Germinal center (tissue), 1 donor: ENCODE data around the gene LPCAT4.
"Not testable (repeated sequence)": the region's sequence is repeated elsewhere in the genome, so short reads cannot be mapped to it uniquely, and the experiment has no call there.

Experiments used
- DNase-seq: peaks from one replicate; pipeline ENCODE4 v3.0.0; 2012; ENCODE audit warnings: mixed read lengths, low spot score

LPCAT4 gene

GRCh38 chr15:34362047-34362773, 4.8 kb downstream of the LPCAT4 start:
- DNase-seq, result no peak

DNA sequence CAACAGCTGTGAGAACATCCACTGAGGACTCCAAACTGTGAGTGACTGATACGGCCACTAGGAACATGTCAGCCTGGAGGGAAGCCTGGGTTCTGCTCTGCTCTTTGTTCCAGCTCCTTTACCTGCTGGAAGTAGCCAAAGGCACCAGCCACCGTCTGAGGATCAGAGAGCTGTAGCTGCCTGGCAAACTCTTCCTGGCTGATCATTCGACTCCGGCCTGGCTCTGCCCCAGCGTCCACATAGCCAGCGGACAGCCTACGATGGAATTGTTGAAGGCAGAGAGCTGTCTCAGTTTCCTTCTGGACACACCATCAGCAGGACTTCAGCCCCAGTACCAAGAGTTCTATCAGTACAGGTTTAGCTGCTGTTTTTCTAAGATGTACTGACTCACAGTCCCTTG, 5.7 kb downstream of the LPCAT4 start:
- DNase-seq, result no peak

DNA sequence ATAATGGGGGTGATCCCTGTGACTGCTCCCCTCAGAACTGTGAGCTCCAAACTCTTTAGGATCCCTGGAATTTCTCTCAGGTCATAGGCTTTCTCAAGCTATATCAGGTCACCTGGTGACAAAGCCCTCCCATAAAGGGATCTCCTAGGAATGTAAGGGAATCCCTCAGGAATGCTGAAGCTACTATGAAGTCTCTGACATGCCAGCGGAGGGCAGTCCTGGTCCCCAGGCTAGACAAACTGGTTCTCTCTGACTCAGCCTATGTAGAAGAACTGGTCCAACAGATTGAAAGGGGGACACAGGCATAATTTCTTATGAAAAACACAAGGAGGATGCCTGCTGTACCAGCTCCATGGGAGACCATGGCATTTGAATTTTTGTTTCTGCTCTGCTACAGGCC, 6.7 kb downstream of the LPCAT4 start:
- no peak for DNase-seq

- no peak for DNase-seq
Observed at GRCh38 chr15:34359416-34359815, 7.6 kb downstream of the LPCAT4 start.

DNA sequence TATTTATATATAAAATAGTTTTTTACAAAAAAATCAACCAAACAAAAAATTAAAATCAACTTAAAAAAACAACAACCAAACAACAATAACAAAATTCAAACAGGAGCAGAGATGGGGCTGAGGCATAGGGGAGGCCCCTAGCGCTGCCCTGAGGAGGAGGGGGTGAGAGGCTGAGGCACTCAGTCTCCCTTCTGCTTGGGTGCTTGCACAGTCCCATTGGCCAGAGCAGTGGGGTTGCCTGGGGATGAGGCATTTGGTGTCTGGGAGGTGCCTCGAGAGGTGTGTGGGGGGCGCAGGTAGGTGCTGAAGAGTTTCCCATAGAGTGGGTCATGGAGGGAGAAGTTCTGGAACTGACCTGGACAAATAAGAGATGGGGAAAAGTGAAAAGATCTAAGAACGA, 8.0 kb downstream of the LPCAT4 start:
- DNase-seq, result no peak

DNA sequence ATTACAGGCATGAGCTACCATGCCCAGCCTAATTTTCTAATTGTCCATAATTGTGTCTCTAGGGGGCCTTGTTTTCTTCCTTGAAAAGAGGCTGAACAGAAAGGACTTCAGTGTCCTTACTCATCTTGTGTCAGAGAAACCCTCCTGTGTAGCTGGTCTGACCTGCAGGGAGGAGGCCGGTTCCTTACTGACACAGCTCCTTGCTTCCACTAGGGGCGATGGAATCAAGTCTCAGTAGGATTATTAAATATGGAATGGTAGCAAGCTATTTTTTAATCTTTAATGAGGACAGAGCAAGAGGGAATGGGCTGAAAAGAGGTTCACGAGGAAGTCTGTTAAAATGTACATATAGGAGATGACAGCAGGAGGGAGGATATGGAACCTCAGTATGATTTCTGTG, 8.6 kb downstream of the LPCAT4 start:
- DNase-seq, result no peak

- no peak for DNase-seq
Observed at GRCh38 chr15:34357653-34358052, 9.3 kb downstream of the LPCAT4 start.

- no peak for DNase-seq
Observed at GRCh38 chr15:34355241-34355640, 11.8 kb downstream of the LPCAT4 start.

DNA sequence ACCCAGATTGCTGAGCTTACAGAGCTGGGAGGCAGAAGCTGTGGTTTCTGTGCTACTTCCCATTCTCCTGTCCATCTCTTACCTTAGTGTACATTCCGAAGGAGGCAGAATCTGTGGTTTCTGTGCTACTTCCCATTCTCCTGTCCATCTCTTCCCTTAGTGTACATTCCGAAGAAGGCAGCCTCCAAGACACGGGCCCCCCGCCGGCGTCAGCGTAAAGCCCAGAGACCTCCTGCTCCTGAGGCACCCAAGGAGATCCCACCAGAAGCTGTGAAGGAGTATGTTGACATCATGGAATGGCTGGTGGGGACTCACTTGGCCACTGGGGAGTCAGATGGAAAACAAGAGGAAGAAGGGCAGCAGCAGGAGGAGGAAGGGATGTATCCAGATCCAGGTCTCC, 12.7 kb downstream of the LPCAT4 start:
- DNase-seq, result no peak

GRCh38 chr15:34353627-34354026, 13.4 kb downstream of the LPCAT4 start:
- no peak for DNase-seq

DNA sequence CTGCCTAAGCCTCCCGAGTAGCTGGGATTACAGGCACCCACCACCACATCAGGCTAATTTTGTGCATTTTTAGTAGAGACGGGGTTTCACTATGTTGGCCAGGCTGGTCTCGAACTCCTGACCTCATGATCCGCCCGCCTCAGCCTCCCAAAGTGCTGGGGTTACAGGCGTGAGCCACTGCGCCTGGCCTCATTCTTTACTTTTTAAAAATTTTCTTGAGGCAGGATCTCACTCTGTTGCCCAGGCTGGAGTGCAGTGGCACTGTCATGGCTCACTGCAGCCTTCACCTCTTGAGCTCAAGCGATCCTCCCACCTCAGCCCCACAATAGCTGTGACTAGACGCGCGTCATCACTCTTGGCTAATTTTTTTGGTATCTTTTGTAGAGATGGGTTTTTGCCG, 14.0 kb downstream of the LPCAT4 start:
- not testable (repeated sequence) for DNase-seq

GRCh38 chr15:34349769-34350168, 17.2 kb downstream of the LPCAT4 start:
- DNase-seq, result no peak

DNA sequence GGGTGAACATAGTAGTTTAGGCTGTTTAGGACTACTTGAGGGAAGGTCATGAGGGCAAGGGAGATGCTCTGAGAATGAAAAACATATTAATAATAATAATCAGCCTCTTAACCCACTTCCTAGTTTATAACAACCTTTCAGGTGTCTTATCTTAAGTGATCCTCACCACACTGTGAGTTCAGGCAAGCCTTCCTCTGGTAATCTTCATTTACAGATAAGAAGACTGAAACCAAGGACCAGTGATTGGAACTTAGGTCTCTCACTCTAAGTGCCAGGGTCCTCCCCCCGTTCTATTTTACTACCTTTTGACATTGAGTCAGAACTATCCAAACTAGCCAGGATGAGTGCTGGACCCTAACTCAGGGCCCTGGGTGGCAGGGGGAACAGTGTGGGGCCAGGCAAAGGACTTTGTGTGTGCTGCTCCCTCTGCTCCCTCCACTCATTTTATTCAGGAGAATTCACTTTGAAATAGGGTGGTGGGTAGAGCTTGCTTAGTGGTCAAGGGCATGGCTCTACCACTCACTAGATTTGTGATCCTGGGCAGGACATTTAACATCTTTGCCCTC, 18.2 kb downstream of the LPCAT4 start:
- DNase-seq, result no peak

- no peak for DNase-seq
Observed at GRCh38 chr15:34347951-34348638, 18.9 kb downstream of the LPCAT4 start.

DNA sequence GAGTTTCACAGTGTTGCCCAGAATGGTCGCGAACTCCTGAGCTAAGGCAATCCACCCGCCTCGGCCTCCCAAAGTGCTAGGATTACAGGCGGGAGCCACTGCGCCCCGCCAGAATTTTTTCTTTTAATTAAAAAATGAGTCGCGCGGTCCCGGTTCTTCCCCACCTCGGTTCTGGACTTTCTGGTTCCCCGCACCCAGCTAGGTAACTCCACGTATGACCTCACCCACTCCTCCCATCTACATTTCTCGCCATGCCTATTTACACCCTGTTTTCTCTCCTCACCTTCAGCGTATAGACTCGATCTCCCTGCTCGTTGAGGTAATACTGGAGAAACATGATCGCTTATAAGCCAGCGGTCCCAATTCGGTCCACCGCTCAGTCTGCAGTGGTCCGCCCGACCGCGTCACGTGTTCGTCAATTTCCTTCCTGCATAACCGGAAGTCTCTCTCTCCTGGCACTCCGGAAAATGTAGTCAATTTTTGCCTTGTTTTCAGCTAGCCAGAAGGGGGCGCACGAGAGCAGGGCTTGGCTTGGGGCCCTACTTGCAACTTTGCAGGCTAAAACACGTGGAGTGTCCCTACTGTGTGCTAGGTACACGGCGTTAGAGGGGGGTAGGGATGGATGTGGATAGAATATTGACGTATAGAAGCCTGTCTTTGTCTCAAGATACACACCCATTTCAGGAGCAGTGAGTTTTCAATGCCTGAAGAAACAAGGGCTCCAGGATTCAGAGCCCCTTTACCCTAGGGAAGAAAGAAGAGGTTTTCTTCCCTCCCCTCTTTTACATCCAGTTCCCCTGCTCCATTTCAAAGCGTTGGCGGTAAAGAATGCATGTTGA, 24.0 kb downstream of the LPCAT4 start, which contains the start of the genes NOP10 and NUTM1:
Gene NOP10, minus strand, starts transcription at position 400 of the 839 bp plus-strand sequence. Its CDS starts 63 bp downstream, at position 337.
Gene NUTM1, plus strand, starts transcription at position 579 of the 839 bp plus-strand sequence. CDS start 382 bp downstream, outside the sequence.
- DNase-seq, result peak; percentile 80

DNA sequence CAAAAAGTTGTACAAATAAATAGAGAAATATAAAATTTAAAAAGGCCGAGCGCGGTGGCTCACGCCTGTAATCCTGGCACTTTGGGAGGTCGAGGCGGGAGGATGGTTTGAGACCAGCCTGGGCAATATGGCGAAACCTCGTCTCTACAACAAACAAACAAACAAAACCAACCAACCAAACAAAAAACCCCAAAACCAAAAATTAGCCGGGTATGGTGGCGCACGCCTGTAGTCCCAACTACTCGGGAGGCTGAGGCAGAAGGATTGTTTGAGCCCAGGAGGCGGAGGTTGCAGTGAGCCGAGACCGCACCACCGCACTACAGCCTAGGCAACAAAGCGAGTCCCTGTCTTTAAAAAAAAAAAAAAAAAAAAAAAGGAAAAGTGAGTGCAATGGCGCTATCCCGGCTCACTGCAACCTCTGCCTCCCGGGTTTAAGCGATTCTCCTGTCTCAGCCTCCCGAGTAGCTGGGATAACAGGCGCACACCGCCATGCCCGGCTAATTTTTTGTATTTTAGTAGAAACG, 24.7 kb downstream of the LPCAT4 start:
- not testable (repeated sequence) for DNase-seq

DNA sequence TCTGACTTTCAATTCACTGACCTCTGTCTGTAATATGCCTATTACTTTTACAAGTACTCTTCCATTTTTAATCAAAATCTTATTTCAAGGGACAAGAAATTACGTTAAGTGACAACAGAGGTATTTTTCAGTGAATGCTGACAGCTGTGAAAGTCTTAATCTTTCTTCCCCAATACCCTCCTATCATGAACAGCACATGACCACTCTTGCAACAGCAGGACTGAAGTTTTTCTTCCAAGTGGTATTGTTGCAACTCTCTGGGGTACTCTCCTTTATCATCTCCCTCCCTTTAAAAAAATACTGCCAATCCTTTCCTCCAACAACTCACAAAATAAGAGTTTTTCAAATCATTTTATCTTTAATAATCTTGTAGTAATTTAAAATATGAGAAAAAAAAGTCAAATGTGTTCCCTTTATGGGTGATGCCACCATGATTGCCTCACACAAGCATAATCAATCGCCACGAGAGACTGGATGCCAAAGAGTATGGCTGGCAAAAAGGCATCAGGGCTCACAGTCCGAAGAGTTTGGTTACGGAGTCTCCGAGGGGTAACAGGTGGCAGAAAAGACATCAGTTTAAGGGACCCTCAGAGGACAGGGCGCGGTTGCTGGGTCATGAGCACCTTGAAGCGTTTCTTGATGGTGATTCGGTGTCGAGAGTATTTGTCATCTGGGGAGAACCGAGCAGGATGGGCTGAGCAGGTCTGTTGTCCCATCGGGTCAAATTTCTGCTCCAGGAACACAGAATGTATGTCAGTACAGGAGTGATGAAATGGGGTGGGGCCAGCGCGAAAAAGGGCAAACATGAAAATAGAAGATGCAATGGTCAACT, 25.4 kb downstream of the LPCAT4 start:
- DNase-seq, result no peak

DNA sequence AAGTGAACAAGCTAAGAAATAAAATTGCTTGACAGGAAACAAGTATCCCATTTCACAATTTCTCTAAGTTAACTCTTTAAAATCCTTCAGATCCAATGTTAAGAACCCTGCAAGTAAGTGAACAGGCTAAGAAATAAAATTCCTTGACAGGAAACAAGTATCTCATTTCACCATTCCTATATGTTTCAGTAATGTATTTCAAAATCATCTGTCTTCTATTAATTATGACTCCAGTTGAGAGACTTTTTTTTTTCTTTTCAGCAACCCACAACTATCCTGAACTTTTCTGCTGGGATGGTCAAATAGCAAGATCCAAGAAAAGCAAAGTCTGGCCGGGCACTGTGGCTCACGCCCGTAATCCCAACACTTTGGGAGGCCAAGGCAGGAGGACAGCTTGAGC, 27.1 kb downstream of the LPCAT4 start:
- no peak for DNase-seq

DNA sequence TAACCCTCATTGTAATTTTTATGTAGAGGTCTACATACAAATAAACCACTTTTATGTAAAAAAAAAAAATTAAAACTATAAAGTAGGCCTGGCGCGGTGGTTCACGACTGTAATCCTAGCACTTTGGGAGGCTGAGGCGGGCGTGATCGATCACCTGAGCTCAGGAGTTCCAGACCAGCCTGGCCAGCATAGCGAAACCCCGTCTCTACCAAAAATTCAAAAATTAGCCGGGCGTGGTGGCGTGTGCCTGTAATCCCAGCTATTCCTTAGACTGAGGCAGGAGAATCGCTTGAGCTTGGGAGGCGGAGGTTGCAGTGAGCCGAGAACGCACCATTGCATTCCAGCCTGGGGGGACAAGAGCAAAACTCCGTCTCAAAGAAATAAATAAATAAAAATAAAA, 28.6 kb downstream of the LPCAT4 start:
- no peak for DNase-seq

GRCh38 chr15:34337557-34338306, 29.3 kb downstream of the LPCAT4 start, which contains the start of gene SLC12A6:
TSS of gene SLC12A6 (minus strand) at chr15:34337781. CDS start at chr15:34336680, 1,101 bp downstream.
- DNase-seq, result peak; percentile 93
